Aorta (tissue), 5 donors: ENCODE measurements around the gene TSEN2. TPM values are rescaled to one million over a fixed set of nuclear protein-coding genes. Genes with fewer than 3 reads are reported as not detected.

Source experiments
- ATAC-seq: fragments of 200-7000 bp; cut with Tn5 transposase; one replicate; pipeline ENCODE4 v1.9.1; 2022; ENCODE audit warnings: moderate library complexity; ENCODE audit not compliant: low FRiP score
- DNase-seq, 2 donors: peaks; one replicate each; pipeline ENCODE4 v3.0.0-alpha.2; 2020
- H3K27ac ChIP-seq, 2 donors: one replicate each; pipeline ENCODE4 v1.5.1; 2013; ENCODE audit warnings: low read length in 2 of 2, mild to moderate bottlenecking in 2 of 2, moderate library complexity in 2 of 2, control low read depth in 1 of 2, inconsistent platforms in 1 of 2, low read depth in 1 of 2
- H3K27me3 ChIP-seq, 2 donors: one replicate each; pipeline ENCODE4 v1.6.1; 2013; ENCODE audit warnings: control low read depth in 1 of 2, low read length in 1 of 2, mild to moderate bottlenecking in 1 of 2, moderate library complexity in 1 of 2; ENCODE audit not compliant: insufficient read depth in 2 of 2, control insufficient read depth in 1 of 2
- H3K36me3 ChIP-seq, 2 donors: one replicate each; pipeline ENCODE4 v1.6.1; 2013; ENCODE audit warnings: control low read depth in 1 of 2, low read length in 1 of 2, mild to moderate bottlenecking in 1 of 2; ENCODE audit not compliant: insufficient read depth in 2 of 2, control insufficient read depth in 1 of 2
- H3K4me1 ChIP-seq, 2 donors: one replicate each; pipeline ENCODE4 v1.6.1; 2013; ENCODE audit warnings: low read length in 2 of 2, control low read depth in 1 of 2, mild to moderate bottlenecking in 1 of 2, moderate library complexity in 1 of 2; ENCODE audit not compliant: insufficient read depth in 2 of 2, control insufficient read depth in 1 of 2
- H3K4me3 ChIP-seq, 2 donors: one replicate each; pipeline ENCODE4 v1.5.1; 2013; ENCODE audit warnings: low read length in 2 of 2, control low read depth in 1 of 2, mild to moderate bottlenecking in 1 of 2
- H3K9me3 ChIP-seq: one replicate; pipeline ENCODE4 v1.6.1; 2013; ENCODE audit warnings: mild to moderate bottlenecking, low read length; ENCODE audit not compliant: control insufficient read depth
- WGBS, 2 donors: extraction: QIAGEN DNeasy Blood & Tissue Kit; methylation state at CpG; one replicate each; pipeline ENCODE4 v1.1.7; 2013; 5-methylcytosine and 5-hydroxymethylcytosine counted together
- intact Hi-C, 2 donors: fragments of 100-400 bp; cut with DNase I; formaldehyde crosslinking; loops; one replicate each; pipeline versions ENCODE4 v1.14.2 to v1.15.0; 2022
- polyA plus RNA-seq, 2 donors: library from polyadenylated mRNA; stranded (reverse); fragments of 200-250 nt; gene quantifications; one replicate each; pipeline ENCODE4 v1.2.3, GENCODE V29; 2013
- total RNA-seq, 2 donors: library from RNA; stranded (reverse); fragmentation: NEBNext Ultra II Directional; extraction: Animal tissue kit (Norgen Biotek cat#: 25700); gene quantifications; one replicate each; pipeline ENCODE4 v1.2.1, GENCODE V29; 2021
- donor health status: healthy with polysubstance abuse.
- donor health status: Bipolar disorder and iron deficiency.
- donor health status: DM: no; HTN: no; CAD: no.
- donor health status: DM: no; HTN: no; CAD: no.
- donor health status: DM: yes; HTN: yes; CAD: no.

Gene TSEN2
- total and polyA plus RNA-seq, 4 donors = 13.2 to 14.7 (median 13.4) TPM

DNA sequence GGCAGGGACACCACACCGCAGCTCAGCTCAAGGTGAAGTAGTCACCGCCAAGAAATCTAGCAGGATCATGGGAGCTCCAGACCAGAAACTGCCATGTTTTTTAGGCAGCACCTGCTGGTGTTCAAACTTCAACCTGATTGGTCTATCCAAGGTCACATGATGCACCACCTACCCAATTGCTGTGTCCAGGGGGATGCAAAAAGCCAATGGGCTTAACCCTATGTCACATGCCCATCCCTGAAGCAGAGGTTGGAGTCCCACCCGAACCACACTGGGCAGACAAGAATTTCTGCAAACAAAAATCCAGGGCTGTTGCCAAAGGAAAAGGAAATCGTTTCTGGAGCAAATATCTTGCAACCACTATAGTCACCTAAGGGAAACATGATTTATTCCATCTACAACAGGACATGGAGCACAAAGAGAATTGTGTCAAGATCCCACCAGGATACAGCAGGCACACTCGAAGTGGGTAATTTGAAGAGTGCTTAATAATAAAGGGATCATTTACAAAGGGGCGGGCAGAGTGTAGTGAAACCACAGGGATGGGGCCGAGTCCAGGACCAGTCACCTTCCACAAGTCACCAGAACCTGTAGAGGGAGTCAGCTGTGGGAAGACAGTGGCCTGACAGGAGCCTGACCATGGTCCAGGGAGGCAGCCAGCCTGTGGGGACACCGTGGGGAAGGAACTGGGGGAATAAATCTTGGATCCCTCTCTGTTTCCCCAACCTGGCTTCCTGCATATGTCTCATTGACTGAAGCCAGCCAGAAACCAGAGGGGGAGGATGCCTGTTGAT is 34.2 kb upstream of the TSEN2 start:
- WGBS, 2 donors = 63 to 67% methylated on average over 8 of the region's 8 CpGs
- no peaks in the 10 kb centered on the region for H3K4me1 ChIP-seq
- ATAC-seq (no peak), DNase-seq (peak in 1 of 2 donors; percentile 17)
- H3K4me3 ChIP-seq = no peak overlapping the region
- no peaks in the 10 kb centered on the region for H3K27me3 ChIP-seq
- intact Hi-C loops = no loop called here
- peaks cover 1% of the 10 kb centered on the region for H3K9me3 ChIP-seq
- no peak overlapping the region for H3K27ac ChIP-seq
- no peaks in the 10 kb centered on the region for H3K36me3 ChIP-seq

DNA sequence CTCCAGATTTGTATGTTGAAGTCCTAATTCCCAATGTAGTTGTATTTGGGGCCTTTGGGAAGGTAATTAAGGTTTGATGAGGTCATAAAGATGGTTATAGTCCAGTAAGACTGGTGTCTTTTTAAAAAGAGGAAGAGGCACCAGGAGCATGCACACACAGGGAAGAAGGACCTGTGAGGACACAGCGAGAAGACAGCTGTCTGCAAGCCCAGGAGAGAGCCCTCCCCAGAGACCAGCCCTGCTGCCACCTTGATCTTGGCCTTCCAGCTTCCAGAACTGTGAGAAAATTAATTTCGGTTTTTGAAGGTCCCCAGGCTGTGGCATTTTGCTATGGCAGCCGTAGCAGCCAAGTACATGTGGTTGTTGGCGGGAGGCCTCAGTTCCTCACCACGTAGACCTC is 32.8 kb upstream of the TSEN2 start:
- H3K4me3 ChIP-seq = no peak overlapping the region
- no peak overlapping the region for H3K27ac ChIP-seq
- 83 to 87% methylated on average over 5 of the region's 5 CpGs for WGBS, 2 donors
- DNase-seq (no peak), ATAC-seq (no peak)
- H3K9me3 ChIP-seq = peaks cover 1% of the 10 kb centered on the region
- no peaks in the 10 kb centered on the region for H3K4me1 ChIP-seq
- H3K27me3 ChIP-seq = no peaks in the 10 kb centered on the region
- intact Hi-C loops = no loop called here
- H3K36me3 ChIP-seq = no peaks in the 10 kb centered on the region

GRCh38 chr3:12451960-12452359 is 32.3 kb upstream of the TSEN2 start:
- no peak overlapping the region for H3K4me3 ChIP-seq
- 77 to 83% methylated on average over 1 of the region's 1 CpG for WGBS, 2 donors
- no peak for ATAC-seq
- no peaks in the 10 kb centered on the region for H3K4me1 ChIP-seq
- peak in 1 of 2 donors; percentile 21 for DNase-seq
- H3K27ac ChIP-seq = no peak overlapping the region
- intact Hi-C loops = no loop called here
- H3K9me3 ChIP-seq = peaks cover 1% of the 10 kb centered on the region
- H3K27me3 ChIP-seq = no peaks in the 10 kb centered on the region
- H3K36me3 ChIP-seq = no peaks in the 10 kb centered on the region

- H3K4me3 ChIP-seq = no peak overlapping the region
- 88 to 91% methylated on average over 12 of the region's 12 CpGs for WGBS, 2 donors
- no peaks in the 10 kb centered on the region for H3K27me3 ChIP-seq
- H3K36me3 ChIP-seq = no peaks in the 10 kb centered on the region
- peak in 1 of 2 donors; percentile 43 for DNase-seq
- intact Hi-C loops = no loop called here
- no peak overlapping the region for H3K27ac ChIP-seq
- ATAC-seq = no peak
- no peaks in the 10 kb centered on the region for H3K4me1 ChIP-seq
- H3K9me3 ChIP-seq = peaks cover under 1% of the 10 kb centered on the region
Observed at GRCh38 chr3:12452361-12453330, 31.6 kb upstream of the TSEN2 start.

DNA sequence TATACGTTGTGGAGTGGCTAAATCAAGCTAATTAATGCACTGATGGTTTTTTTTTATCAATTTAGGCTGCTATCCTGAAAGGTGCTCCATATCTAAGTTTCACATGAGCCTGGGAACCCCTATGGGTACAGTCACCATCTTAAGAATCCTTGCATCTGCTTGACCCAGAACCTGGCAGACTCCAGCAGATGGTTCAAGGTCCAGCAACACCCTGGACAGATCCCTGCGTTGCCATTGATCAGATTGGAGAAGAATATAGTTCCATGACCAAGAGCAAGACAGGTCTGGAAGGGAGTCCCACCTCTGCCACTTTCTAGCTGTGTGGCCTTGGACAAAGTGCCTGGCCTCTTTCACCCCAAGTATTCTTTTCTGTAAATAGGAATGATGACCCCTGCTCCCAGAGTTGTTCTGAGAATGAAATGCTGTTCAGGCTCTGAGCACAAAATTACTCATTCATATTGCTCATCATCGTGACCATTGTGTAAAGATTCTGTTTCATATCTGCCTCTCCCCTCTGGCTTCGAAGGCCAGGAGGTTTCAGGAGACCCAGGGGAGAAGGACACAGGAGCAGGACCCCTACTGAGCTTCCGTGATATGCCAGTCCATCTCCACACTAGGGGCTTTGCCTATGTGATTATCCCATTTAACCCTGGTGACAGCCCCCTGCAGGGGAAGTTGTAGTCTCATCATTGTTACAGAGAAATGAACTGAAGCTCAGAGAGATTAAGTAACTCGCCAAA is 30.0 kb upstream of the TSEN2 start:
- no peaks in the 10 kb centered on the region for H3K4me1 ChIP-seq
- H3K36me3 ChIP-seq = no peaks in the 10 kb centered on the region
- WGBS, 2 donors = 75 to 81% methylated on average over 6 of the region's 6 CpGs
- intact Hi-C loops = no loop called here
- DNase-seq (peak in 1 of 2 donors; percentile 13), ATAC-seq (no peak)
- no peaks in the 10 kb centered on the region for H3K27me3 ChIP-seq
- H3K27ac ChIP-seq = no peak overlapping the region
- H3K4me3 ChIP-seq = no peak overlapping the region
- H3K9me3 ChIP-seq = no peaks in the 10 kb centered on the region

GRCh38 chr3:12454816-12455121 is 29.5 kb upstream of the TSEN2 start:
- ATAC-seq = no peak
- intact Hi-C loops = no loop called here
- Histone ChIP-seq H3K4me1 (no peaks in the 10 kb centered on the region), H3K27ac (no peak overlapping the region), H3K27me3 (no peaks in the 10 kb centered on the region), H3K4me3 (no peak overlapping the region), H3K9me3 (no peaks in the 10 kb centered on the region), H3K36me3 (no peaks in the 10 kb centered on the region)
- WGBS, 2 donors = 64 to 83% methylated on average over 2 of the region's 2 CpGs
- DNase-seq = no peak

- H3K27me3 ChIP-seq = no peaks in the 10 kb centered on the region
- H3K9me3 ChIP-seq = peaks cover 2% of the 10 kb centered on the region
- H3K4me3 ChIP-seq = no peak overlapping the region
- H3K27ac ChIP-seq = no peak overlapping the region
- no peaks in the 10 kb centered on the region for H3K4me1 ChIP-seq
- H3K36me3 ChIP-seq = no peaks in the 10 kb centered on the region
- intact Hi-C loops = no loop called here
- peak in 1 of 2 donors; percentile 43 for DNase-seq
- no peak for ATAC-seq
- WGBS, 2 donors = 91 to 92% methylated on average over 7 of the region's 7 CpGs
Observed at GRCh38 chr3:12455740-12456139, 28.5 kb upstream of the TSEN2 start.

- intact Hi-C loops = no loop called here
- ATAC-seq = no peak
Observed at GRCh38 chr3:12456441-12456840, 27.8 kb upstream of the TSEN2 start.

More at GRCh38 chr3:12456441-12456840, 27.8 kb upstream of the TSEN2 start:
- H3K36me3 ChIP-seq = no peaks in the 10 kb centered on the region
- 87 to 93% methylated on average over 3 of the region's 3 CpGs for WGBS, 2 donors
- H3K4me3 ChIP-seq = no peak overlapping the region
- no peak for DNase-seq
- H3K27me3 ChIP-seq = no peaks in the 10 kb centered on the region
- H3K4me1 ChIP-seq = no peaks in the 10 kb centered on the region
- no peak overlapping the region for H3K27ac ChIP-seq
- H3K9me3 ChIP-seq = peaks cover 2% of the 10 kb centered on the region
